GM23338 (cell line): ENCODE data around the gene DDX25. TPM values are rescaled to one million over a fixed set of nuclear protein-coding genes. Genes with fewer than 3 reads are reported as not detected.

Source experiments
- ATAC-seq: fragments of 200-7000 bp; cut with Tn5 transposase; 3 replicates; pipeline ENCODE4 v1.9.1; 2020
- DNase-seq: peaks from one replicate; pipeline ENCODE4 v3.0.0-alpha.2; 2015; ENCODE audit warnings: low spot score
- H2AFZ ChIP-seq: fragments of 200-600 bp; sonication (generic); 2 replicates; pipeline ENCODE4 v1.8.0; 2016; ENCODE audit warnings: antibody characterized with exemption, mild to moderate bottlenecking, moderate library complexity
- H3F3A ChIP-seq: fragments of 200-600 bp; sonication (generic); replicated peaks from 2 replicates; pipeline ENCODE4 v1.8.0; 2017; ENCODE audit warnings: antibody characterized with exemption, mixed run types, low read depth
- H3K27ac ChIP-seq: fragments of 200-600 bp; sonication (generic); 2 replicates; pipeline ENCODE4 v1.6.1; 2016; ENCODE audit warnings: low read depth
- H3K27me3 ChIP-seq: fragments of 200-600 bp; sonication (generic); 2 replicates; pipeline ENCODE4 v1.8.0; 2016; ENCODE audit warnings: mild to moderate bottlenecking, mixed run types, moderate library complexity; ENCODE audit not compliant: insufficient read depth
- H3K36me3 ChIP-seq: fragments of 200-600 bp; sonication (generic); 2 replicates; pipeline ENCODE4 v1.8.0; 2016; ENCODE audit warnings: mild to moderate bottlenecking; ENCODE audit not compliant: insufficient read depth
- H3K4me1 ChIP-seq: fragments of 200-600 bp; sonication (generic); 2 replicates; pipeline ENCODE4 v1.8.0; 2016; ENCODE audit warnings: mild to moderate bottlenecking, moderate library complexity; ENCODE audit not compliant: insufficient read depth
- H3K4me2 ChIP-seq: fragments of 200-600 bp; sonication (generic); 2 replicates; pipeline ENCODE4 v1.7.1; 2017; ENCODE audit warnings: mixed run types
- H3K4me3 ChIP-seq: fragments of 200-600 bp; sonication (generic); 2 replicates; pipeline ENCODE4 v1.6.1; 2016; ENCODE audit warnings: mixed run types
- H3K79me2 ChIP-seq: fragments of 200-600 bp; sonication (generic); replicated peaks from 2 replicates; pipeline ENCODE4 v1.8.0; 2017; ENCODE audit warnings: mild to moderate bottlenecking; ENCODE audit not compliant: insufficient read depth
- H3K9me2 ChIP-seq: fragments of 200-600 bp; sonication (generic); 2 replicates; pipeline ENCODE4 v1.8.0; 2017; ENCODE audit not compliant: insufficient read depth
- H4K20me1 ChIP-seq: fragments of 200-600 bp; sonication (generic); replicated peaks from 2 replicates; pipeline ENCODE4 v1.8.0; 2017; ENCODE audit warnings: mild to moderate bottlenecking; ENCODE audit not compliant: insufficient read depth
- H3K27ac Mint-ChIP-seq: 2 replicates; pipeline ENCODE4 v1.8.0; 2020; ENCODE audit warnings: inconsistent platforms, mild to moderate bottlenecking, moderate library complexity, mixed read lengths
- H3K27me3 Mint-ChIP-seq: 3 replicates; pipeline ENCODE4 v1.8.0; 2022; ENCODE audit warnings: low read depth, mild to moderate bottlenecking, moderate library complexity, mixed read lengths, inconsistent platforms; ENCODE audit not compliant: insufficient read depth, poor library complexity
- H3K36me3 Mint-ChIP-seq: 3 replicates; pipeline ENCODE4 v1.8.0; 2021; ENCODE audit warnings: low read depth, mild to moderate bottlenecking, inconsistent platforms, moderate library complexity, mixed read lengths
- H3K4me1 Mint-ChIP-seq: 3 replicates; pipeline ENCODE4 v1.8.0; 2020; ENCODE audit warnings: mild to moderate bottlenecking, inconsistent platforms, mixed read lengths
- H3K4me3 Mint-ChIP-seq: 3 replicates; pipeline ENCODE4 v1.8.0; 2021; ENCODE audit warnings: moderate library complexity, mild to moderate bottlenecking, inconsistent platforms, mixed read lengths
- H3K9me3 Mint-ChIP-seq: 3 replicates; pipeline ENCODE4 v1.8.0; 2020; ENCODE audit warnings: moderate library complexity, mild to moderate bottlenecking, inconsistent platforms, mixed read lengths
- CREB1 ChIP-seq: fragments of 250-450 bp; sonication (Bioruptor Pico); IDR thresholded peaks from 2 replicates; pipeline ENCODE4 v1.5.0; 2020; ENCODE audit warnings: low read depth, mild to moderate bottlenecking, moderate library complexity
- CTCF ChIP-seq, 2 experiments: fragments of 200-600 bp in 1 of 2; sonication (generic) in 1 of 2; conservative IDR thresholded peaks; 2 replicates each; pipeline versions ENCODE4 v1.5.1 to v1.6.1; 2016 to 2017; ENCODE audit warnings: antibody characterized with exemption in 2 of 2, low read depth in 2 of 2, mild to moderate bottlenecking in 2 of 2, moderate library complexity in 1 of 2
- EZH2phosphoT487 ChIP-seq: fragments of 200-600 bp; sonication (generic); IDR thresholded peaks from one replicate; pipeline ENCODE4 v1.8.1; 2018; ENCODE audit warnings: antibody characterized with exemption; ENCODE audit not compliant: unreplicated experiment
- JUNB ChIP-seq: IDR thresholded peaks from one replicate; pipeline ENCODE4 v1.6.1; 2016; ENCODE audit warnings: antibody characterized with exemption; ENCODE audit not compliant: unreplicated experiment
- NANOG ChIP-seq: IDR thresholded peaks from 2 replicates; pipeline ENCODE4 v1.6.1; 2016; ENCODE audit warnings: antibody characterized with exemption, borderline replicate concordance
- POLR2AphosphoS5 ChIP-seq: IDR thresholded peaks from 2 replicates; pipeline ENCODE4 v1.6.1; 2016; ENCODE audit warnings: antibody characterized with exemption, low read depth
- ZNF114 ChIP-seq: fragments of 250-450 bp; sonication (Bioruptor Pico); IDR thresholded peaks from 2 replicates; pipeline ENCODE4 v1.5.0; 2020; ENCODE audit warnings: mild to moderate bottlenecking, moderate library complexity
- ZNF331 ChIP-seq: fragments of 250-450 bp; sonication (Bioruptor Pico); IDR thresholded peaks from 2 replicates; pipeline ENCODE4 v1.5.0; 2020; ENCODE audit warnings: low read depth, mild to moderate bottlenecking, moderate library complexity
- polyA plus RNA-seq: library from polyadenylated mRNA; unstranded; fragments of >200 nt; fragmentation: Nextera tagmentation; extraction: Ambion mirVana; gene quantifications from 2 replicates; pipeline ENCODE4 v1.2.1, GENCODE V29; 2016
- total RNA-seq: library from RNA; depleted of rRNA; stranded (reverse); fragments of >200 nt; shearing (Covaris generic); gene quantifications from 2 replicates; pipeline ENCODE4 v1.2.3, GENCODE V29; 2014
- TF ChIP-seq, protein P1 (sequence below): IDR thresholded peaks from 2 replicates; pipeline ENCODE4 v1.6.1; 2016; ENCODE audit warnings: antibody characterized with exemption
- TF ChIP-seq, protein P2 (sequence below): IDR thresholded peaks from one replicate; pipeline ENCODE4 v1.6.1; 2018; ENCODE audit warnings: antibody characterized with exemption; ENCODE audit not compliant: unreplicated experiment

Gene DDX25
- total and polyA plus RNA-seq, 2 experiments from 2014 or later: 20.6 to 23.6 TPM

- no peak for TF ChIP-seq CTCF (conservative IDR thresholded peaks at IDR 0.05; ENCODE audit: low read depth in 2 of 2)
- no peak for TF ChIP-seq ZNF114 (CRISPR knock-in tag)
- TF ChIP-seq, protein P1, sequence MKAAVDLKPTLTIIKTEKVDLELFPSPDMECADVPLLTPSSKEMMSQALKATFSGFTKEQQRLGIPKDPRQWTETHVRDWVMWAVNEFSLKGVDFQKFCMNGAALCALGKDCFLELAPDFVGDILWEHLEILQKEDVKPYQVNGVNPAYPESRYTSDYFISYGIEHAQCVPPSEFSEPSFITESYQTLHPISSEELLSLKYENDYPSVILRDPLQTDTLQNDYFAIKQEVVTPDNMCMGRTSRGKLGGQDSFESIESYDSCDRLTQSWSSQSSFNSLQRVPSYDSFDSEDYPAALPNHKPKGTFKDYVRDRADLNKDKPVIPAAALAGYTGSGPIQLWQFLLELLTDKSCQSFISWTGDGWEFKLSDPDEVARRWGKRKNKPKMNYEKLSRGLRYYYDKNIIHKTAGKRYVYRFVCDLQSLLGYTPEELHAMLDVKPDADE: no peak
- no peak for TF ChIP-seq ZNF331 (CRISPR knock-in tag)
Observed at GRCh38 chr11:125941267-125941618, 36.9 kb downstream of the DDX25 start (continued).

- Mint-ChIP-seq H3K27ac (peak overlapping the region; percentile 26; the same call in 1 of the 2 replicates), H3K27me3 (peaks cover 15% of the 10 kb centered on the region), H3K4me1 (peaks cover 22% of the 10 kb centered on the region), H3K4me3 (no peak overlapping the region; the same call in 2 of the 3 replicates), H3K36me3 (no peaks in the 10 kb centered on the region), H3K9me3 (no peaks in the 10 kb centered on the region; the same call in 2 of the 3 replicates)
- Histone ChIP-seq H3K4me1 (peaks cover 13% of the 10 kb centered on the region), H3K9me2 (no peaks in the 10 kb centered on the region), H2AFZ (peak overlapping the region; percentile 99), H3K4me2 (0 out of 2 replicates have a peak overlapping the region, but pooled peaks have one; percentile 39), H3K4me3 (peak overlapping the region; percentile 22; the same call in 1 of the 2 replicates), H3F3A (no peaks in the 10 kb centered on the region), H3K79me2 (no peaks in the 10 kb centered on the region), H3K36me3 (no peaks in the 10 kb centered on the region), H4K20me1 (no peaks in the 10 kb centered on the region), H3K27me3 (no peaks in the 10 kb centered on the region), H3K27ac (no peak overlapping the region)
- DNase-seq (peak; percentile 95), ATAC-seq (peak; percentile 97)
- TF ChIP-seq ZNF331 (CRISPR knock-in tag): no peak
- TF ChIP-seq, protein P2, sequence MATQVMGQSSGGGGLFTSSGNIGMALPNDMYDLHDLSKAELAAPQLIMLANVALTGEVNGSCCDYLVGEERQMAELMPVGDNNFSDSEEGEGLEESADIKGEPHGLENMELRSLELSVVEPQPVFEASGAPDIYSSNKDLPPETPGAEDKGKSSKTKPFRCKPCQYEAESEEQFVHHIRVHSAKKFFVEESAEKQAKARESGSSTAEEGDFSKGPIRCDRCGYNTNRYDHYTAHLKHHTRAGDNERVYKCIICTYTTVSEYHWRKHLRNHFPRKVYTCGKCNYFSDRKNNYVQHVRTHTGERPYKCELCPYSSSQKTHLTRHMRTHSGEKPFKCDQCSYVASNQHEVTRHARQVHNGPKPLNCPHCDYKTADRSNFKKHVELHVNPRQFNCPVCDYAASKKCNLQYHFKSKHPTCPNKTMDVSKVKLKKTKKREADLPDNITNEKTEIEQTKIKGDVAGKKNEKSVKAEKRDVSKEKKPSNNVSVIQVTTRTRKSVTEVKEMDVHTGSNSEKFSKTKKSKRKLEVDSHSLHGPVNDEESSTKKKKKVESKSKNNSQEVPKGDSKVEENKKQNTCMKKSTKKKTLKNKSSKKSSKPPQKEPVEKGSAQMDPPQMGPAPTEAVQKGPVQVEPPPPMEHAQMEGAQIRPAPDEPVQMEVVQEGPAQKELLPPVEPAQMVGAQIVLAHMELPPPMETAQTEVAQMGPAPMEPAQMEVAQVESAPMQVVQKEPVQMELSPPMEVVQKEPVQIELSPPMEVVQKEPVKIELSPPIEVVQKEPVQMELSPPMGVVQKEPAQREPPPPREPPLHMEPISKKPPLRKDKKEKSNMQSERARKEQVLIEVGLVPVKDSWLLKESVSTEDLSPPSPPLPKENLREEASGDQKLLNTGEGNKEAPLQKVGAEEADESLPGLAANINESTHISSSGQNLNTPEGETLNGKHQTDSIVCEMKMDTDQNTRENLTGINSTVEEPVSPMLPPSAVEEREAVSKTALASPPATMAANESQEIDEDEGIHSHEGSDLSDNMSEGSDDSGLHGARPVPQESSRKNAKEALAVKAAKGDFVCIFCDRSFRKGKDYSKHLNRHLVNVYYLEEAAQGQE: no peak
- TF ChIP-seq JUNB: no peak
- no peak for TF ChIP-seq EZH2phosphoT487
- TF ChIP-seq NANOG: no peak
- 0 out of 2 replicates have a peak, but pooled peaks have one; percentile 17 for TF ChIP-seq CREB1 (CRISPR knock-in tag)
- TF ChIP-seq ZNF114 (CRISPR knock-in tag): no peak
- TF ChIP-seq POLR2AphosphoS5: no peak
- TF ChIP-seq CTCF (conservative IDR thresholded peaks at IDR 0.05; ENCODE audit: low read depth in 2 of 2): peak; percentile 91 to 94
Observed at GRCh38 chr11:125941619-125942611, 37.6 kb downstream of the DDX25 start.
